OCI-LY7 (cell line): ENCODE measurements around the gene UBTFL1. TPM values are rescaled to one million over a fixed set of nuclear protein-coding genes. Genes with fewer than 3 reads are reported as not detected.

Source experiments
- small RNA-seq: library from RNA; depleted of rRNA; stranded (forward); fragments of <200 nt; gene quantifications from one replicate; pipeline ENCODE3, GENCODE V24; 2014
- total RNA-seq, 2 experiments: library from RNA; depleted of rRNA in 1 of 2; stranded (reverse); fragments of >200 nt in 1 of 2; shearing (Covaris generic) in 1 of 2; gene quantifications; 2 replicates each; pipeline ENCODE4 v1.2.3, GENCODE V29; 2014 to 2022

The UBTFL1 gene
- total RNA-seq, 2 experiments from 2014 or later = not detected

Small RNA genes within 50 kb of the gene (small RNA-seq; reads per million reads assigned to genes)
- not detected for gene AP000827.1
- gene RF00275 = not detected

Other genes with a start within 250 kb of the UBTFL1 start
- gene TRIM64B, start 207.5 kb upstream of the UBTFL1 start, total RNA-seq (2014; rRNA removed; shearing (Covaris generic)) = not detected in 2 replicates
- gene TRIM64B, start 207.5 kb upstream of the UBTFL1 start, total RNA-seq (2022) = not detected in 2 replicates
- not detected in 2 replicates for gene TRIM49D1, start 163.7 kb upstream of the UBTFL1 start, total RNA-seq (2014; rRNA removed; shearing (Covaris generic))
- gene TRIM49D1, start 163.7 kb upstream of the UBTFL1 start, total RNA-seq (2022) = not detected in 2 replicates
- gene TRIM49D2, start 161.9 kb upstream of the UBTFL1 start, total RNA-seq (2014; rRNA removed; shearing (Covaris generic)) = not detected in 2 replicates
- gene TRIM49D2, start 161.9 kb upstream of the UBTFL1 start, total RNA-seq (2022) = not detected in 2 replicates
- not detected in 2 replicates for gene TRIM64, start 119.9 kb upstream of the UBTFL1 start, total RNA-seq (2014; rRNA removed; shearing (Covaris generic))
- gene TRIM64, start 119.9 kb upstream of the UBTFL1 start, total RNA-seq (2022) = not detected in 2 replicates
- not detected in 2 replicates for gene TRIM49C, start 54.8 kb upstream of the UBTFL1 start, total RNA-seq (2014; rRNA removed; shearing (Covaris generic))
- gene TRIM49C, start 54.8 kb upstream of the UBTFL1 start, total RNA-seq (2022) = not detected in 2 replicates
- gene NAALAD2, start 48.7 kb downstream of the UBTFL1 start, total RNA-seq (2014; rRNA removed; shearing (Covaris generic)) = not detected in 2 replicates
- not detected in 2 replicates for gene NAALAD2, start 48.7 kb downstream of the UBTFL1 start, total RNA-seq (2022)
- 54.8 and 62.0 TPM in 2 replicates for gene CHORDC1, start 137.1 kb downstream of the UBTFL1 start, total RNA-seq (2014; rRNA removed; shearing (Covaris generic))
- 59.1 and 86.2 TPM in 2 replicates for gene CHORDC1, start 137.1 kb downstream of the UBTFL1 start, total RNA-seq (2022)